DOHH2 (cell line): ENCODE measurements around the gene MB.

Source experiments
- H3F3A ChIP-seq: fragments of 200-600 bp; sonication (generic), shearing (Covaris generic); 2 replicates; pipeline ENCODE4 v1.6.0; 2016; ENCODE audit warnings: antibody characterized with exemption, mild to moderate bottlenecking; ENCODE audit not compliant: control insufficient read depth, insufficient read depth
- H3K27ac ChIP-seq: fragments of 200-600 bp; sonication (generic); 2 replicates; pipeline ENCODE4 v1.5.1; 2014; ENCODE audit warnings: low read depth, mild to moderate bottlenecking, low read length, moderate library complexity
- H3K27me3 ChIP-seq: fragments of 200-600 bp; sonication (generic); 2 replicates; pipeline ENCODE4 v1.6.1; 2014; ENCODE audit warnings: mild to moderate bottlenecking, low read length, mixed read lengths; ENCODE audit not compliant: control insufficient read depth
- H3K36me3 ChIP-seq: fragments of 200-600 bp; sonication (generic); 2 replicates; pipeline ENCODE4 v1.6.1; 2014; ENCODE audit warnings: mild to moderate bottlenecking, low read length, moderate library complexity, mixed read lengths; ENCODE audit not compliant: control insufficient read depth
- H3K4me1 ChIP-seq: fragments of 200-600 bp; sonication (generic); 2 replicates; pipeline ENCODE4 v1.6.1; 2014; ENCODE audit warnings: mild to moderate bottlenecking, low read length, mixed read lengths; ENCODE audit not compliant: control insufficient read depth
- H3K4me2 ChIP-seq: fragments of 200-600 bp; sonication (generic); 2 replicates; pipeline ENCODE4 v1.6.0; 2014; ENCODE audit warnings: mild to moderate bottlenecking, low read length, moderate library complexity
- H3K4me3 ChIP-seq: fragments of 200-600 bp; sonication (generic); 2 replicates; pipeline ENCODE4 v1.5.1; 2014; ENCODE audit warnings: mild to moderate bottlenecking, low read length, mixed read lengths
- H3K79me2 ChIP-seq: fragments of 200-600 bp; sonication (generic); 2 replicates; pipeline ENCODE4 v1.6.1; 2014; ENCODE audit warnings: mild to moderate bottlenecking, low read length, mixed read lengths; ENCODE audit not compliant: control insufficient read depth
- H3K9me2 ChIP-seq: fragments of 200-600 bp; sonication (generic); replicated peaks from 2 replicates; pipeline ENCODE4 v1.6.1; 2014; ENCODE audit warnings: mild to moderate bottlenecking, low read length, mixed read lengths; ENCODE audit not compliant: control insufficient read depth
- H3K9me3 ChIP-seq: fragments of 200-600 bp; sonication (generic); 2 replicates; pipeline ENCODE4 v1.6.1; 2014; ENCODE audit warnings: antibody characterized with exemption, low read length, mixed read lengths; ENCODE audit not compliant: control insufficient read depth, insufficient read depth
- H4K20me1 ChIP-seq: fragments of 200-600 bp; sonication (generic); 2 replicates; pipeline ENCODE4 v1.6.0; 2014; ENCODE audit warnings: low read depth, mild to moderate bottlenecking, antibody characterized with exemption, low read length, moderate library complexity; ENCODE audit not compliant: control insufficient read depth, insufficient read depth
- CTCF ChIP-seq: fragments of 200-600 bp; sonication (generic); IDR thresholded peaks from one replicate; pipeline ENCODE4 v1.5.1; 2014; ENCODE audit warnings: antibody characterized with exemption, mild to moderate bottlenecking, low read depth, low read length; ENCODE audit not compliant: poor library complexity, severe bottlenecking
- EZH2phosphoT487 ChIP-seq: fragments of 200-600 bp; sonication (generic); IDR thresholded peaks from 2 replicates; pipeline ENCODE4 v1.6.1; 2017; ENCODE audit warnings: borderline replicate concordance, mild to moderate bottlenecking, antibody characterized with exemption, low read length, moderate library complexity, mixed read lengths

MB gene

GRCh38 chr22:35593071-35593890 is 23.8 kb downstream of the MB start:
- H3K27me3 ChIP-seq: peaks cover 10% of the 10 kb centered on the region; the same call in 1 of the 2 replicates
- H3K79me2 ChIP-seq: no peaks in the 10 kb centered on the region
- H3K9me3 ChIP-seq: no peaks in the 10 kb centered on the region
- no peaks in the 10 kb centered on the region for H3K9me2 ChIP-seq
- H3K4me2 ChIP-seq: no peak overlapping the region
- no peaks in the 10 kb centered on the region for H4K20me1 ChIP-seq
- H3K4me3 ChIP-seq: no peak overlapping the region
- H3K36me3 ChIP-seq: no peaks in the 10 kb centered on the region
- no peaks in the 10 kb centered on the region for H3F3A ChIP-seq
- H3K27ac ChIP-seq: no peak overlapping the region
- TF ChIP-seq CTCF (no peak), EZH2phosphoT487 (no peak)
- no peaks in the 10 kb centered on the region for H3K4me1 ChIP-seq

- no peaks in the 10 kb centered on the region for H3K9me3 ChIP-seq
- TF ChIP-seq CTCF (no peak), EZH2phosphoT487 (no peak)
- no peaks in the 10 kb centered on the region for H4K20me1 ChIP-seq
- H3K27me3 ChIP-seq: peaks cover 11% of the 10 kb centered on the region; the same call in 1 of the 2 replicates
- H3F3A ChIP-seq: no peaks in the 10 kb centered on the region
- H3K4me1 ChIP-seq: no peaks in the 10 kb centered on the region
- H3K4me3 ChIP-seq: no peak overlapping the region
- H3K27ac ChIP-seq: no peak overlapping the region
- no peaks in the 10 kb centered on the region for H3K36me3 ChIP-seq
- no peaks in the 10 kb centered on the region for H3K79me2 ChIP-seq
- no peaks in the 10 kb centered on the region for H3K9me2 ChIP-seq
- H3K4me2 ChIP-seq: no peak overlapping the region
These were observed 24.6 kb downstream of the MB start for GRCh38 chr22:35592418-35592967.

DNA sequence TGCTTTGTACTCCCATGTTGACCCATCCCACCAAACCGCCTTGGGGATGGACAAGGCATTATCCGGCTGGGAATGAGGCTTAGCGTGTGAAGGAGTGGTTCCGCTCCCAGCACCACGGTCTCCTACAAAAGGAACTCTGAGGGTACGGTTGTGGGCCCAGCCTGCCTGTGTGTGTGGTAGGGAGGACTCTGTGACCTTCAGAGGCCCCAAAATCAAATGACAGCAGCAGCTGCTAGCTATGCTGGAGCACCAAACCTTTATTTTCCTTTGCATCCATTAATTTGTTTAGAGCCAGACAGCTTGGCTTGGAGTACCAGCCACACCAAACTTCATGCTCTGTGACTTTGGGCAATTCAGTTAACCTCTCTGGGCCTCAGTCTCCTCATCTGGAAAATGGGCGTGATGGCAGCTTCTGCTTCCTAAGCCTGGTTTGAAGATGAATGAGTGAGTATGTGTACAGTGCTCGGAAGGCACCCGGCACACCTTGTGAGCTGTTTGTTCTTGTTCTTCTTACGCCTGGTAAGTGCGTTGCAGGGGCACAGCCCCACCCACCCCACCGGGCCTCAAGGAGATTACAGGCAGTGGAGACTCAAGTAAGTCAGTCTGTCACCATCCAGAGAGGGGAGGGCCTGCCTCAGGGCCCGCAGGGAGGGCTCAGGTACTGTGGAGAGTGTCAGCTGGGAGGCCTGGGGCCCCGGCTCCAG is 25.3 kb downstream of the MB start:
- H3K4me2 ChIP-seq: no peak overlapping the region
- no peak overlapping the region for H3K27ac ChIP-seq
- H3K27me3 ChIP-seq: peaks cover 11% of the 10 kb centered on the region; the same call in 1 of the 2 replicates
- no peaks in the 10 kb centered on the region for H4K20me1 ChIP-seq
- H3K9me2 ChIP-seq: no peaks in the 10 kb centered on the region
- H3K4me3 ChIP-seq: no peak overlapping the region
- no peaks in the 10 kb centered on the region for H3K79me2 ChIP-seq
- no peaks in the 10 kb centered on the region for H3K36me3 ChIP-seq
- no peak for TF ChIP-seq EZH2phosphoT487
- TF ChIP-seq CTCF: no peak
- no peaks in the 10 kb centered on the region for H3F3A ChIP-seq
- no peaks in the 10 kb centered on the region for H3K4me1 ChIP-seq
- no peaks in the 10 kb centered on the region for H3K9me3 ChIP-seq
